HG03066 (cell line): ENCODE data around the gene CLDND2.

Experiments used
- ATAC-seq: cut with Tn5 transposase; IDR thresholded peaks from one replicate; pipeline ENCODE4 v1.9.1; 2021; ENCODE audit warnings: low read depth; ENCODE audit not compliant: unreplicated experiment

CLDND2 gene

DNA sequence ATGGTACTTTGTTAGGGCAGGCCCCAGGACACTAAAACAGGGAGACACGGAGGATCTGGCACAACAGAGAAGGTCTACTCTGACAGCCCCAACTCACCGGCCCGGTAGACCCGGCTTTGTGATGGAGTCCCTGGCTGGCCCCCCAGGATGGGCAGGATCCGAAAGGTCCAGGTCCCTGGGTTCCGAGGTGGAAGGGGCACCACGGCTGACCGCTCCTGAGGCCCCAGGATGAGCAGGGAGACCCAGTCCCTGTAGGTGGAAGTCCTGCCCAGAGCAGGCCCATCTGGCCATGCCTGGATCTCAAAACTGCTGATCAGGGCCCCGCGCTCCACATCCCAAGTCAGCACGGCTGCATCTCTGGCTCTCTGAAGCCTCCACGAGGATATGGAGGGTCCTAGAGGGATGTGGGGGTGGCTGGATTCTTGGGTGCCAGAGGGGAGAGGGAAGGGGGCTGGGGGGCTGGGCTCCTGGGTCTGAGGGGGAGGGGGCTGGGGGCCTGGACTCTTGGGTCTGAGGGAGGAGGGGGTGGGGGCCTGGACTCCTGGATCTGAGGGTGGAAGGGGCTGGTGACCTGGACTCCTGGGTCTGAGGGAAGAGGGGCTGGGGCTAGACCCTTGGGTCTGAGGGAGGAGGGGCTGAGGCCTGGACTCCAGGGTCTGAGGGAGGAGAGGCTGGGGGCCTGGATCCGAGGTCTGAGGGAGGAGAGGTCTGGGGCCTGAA is 31.5 kb downstream of the CLDND2 start:
- ATAC-seq: no peak

DNA sequence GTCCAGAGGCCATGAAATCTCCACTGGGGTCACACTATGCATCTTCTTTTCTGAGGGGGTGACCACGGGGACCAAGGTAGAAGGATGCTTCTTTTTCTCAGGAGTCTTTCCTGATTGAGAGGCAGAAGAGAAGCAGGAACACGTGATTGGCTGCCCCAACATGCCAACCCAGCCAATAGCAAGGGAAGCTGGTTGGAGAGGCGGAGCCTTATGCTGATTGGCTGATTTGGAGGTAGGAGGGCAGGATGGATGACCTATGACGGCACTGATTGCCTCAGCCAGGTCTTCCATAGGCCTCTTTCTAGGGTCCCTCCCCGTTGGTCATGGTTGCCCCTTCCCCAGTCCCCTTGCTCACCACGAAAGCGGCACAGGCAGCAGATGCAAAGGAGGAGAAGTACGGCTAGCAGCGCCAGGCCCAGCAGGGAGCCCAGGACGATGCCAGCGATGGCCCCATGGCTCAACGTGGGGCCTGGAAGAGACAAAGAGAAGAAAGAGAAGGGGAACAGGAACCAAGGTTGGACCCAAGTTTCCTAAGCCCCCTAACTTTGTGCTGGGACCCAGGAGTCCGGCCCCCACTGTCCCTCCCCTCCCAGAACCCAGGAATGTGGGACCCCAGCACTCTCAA is 34.9 kb downstream of the CLDND2 start:
- ATAC-seq: no peak

DNA sequence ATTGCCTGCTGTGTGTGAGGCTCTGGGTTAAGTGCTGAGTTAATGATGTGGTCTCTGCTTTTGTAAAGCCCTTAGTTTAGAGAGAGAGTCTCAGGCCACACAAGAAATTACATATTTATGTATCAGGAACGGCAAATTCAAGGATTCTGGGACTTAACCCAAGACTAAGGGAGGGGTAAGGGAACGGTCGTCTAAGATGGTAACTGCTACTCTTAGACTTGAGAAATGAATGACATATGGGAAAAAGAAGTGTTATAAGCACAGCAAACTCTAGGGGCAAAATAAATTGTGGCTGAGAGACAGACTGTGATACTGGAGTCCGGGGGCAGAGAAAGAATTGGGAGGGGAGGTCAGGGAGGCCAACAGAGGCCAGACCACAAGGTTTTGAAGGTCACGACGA is 37.1 kb downstream of the CLDND2 start:
- ATAC-seq: no peak

DNA sequence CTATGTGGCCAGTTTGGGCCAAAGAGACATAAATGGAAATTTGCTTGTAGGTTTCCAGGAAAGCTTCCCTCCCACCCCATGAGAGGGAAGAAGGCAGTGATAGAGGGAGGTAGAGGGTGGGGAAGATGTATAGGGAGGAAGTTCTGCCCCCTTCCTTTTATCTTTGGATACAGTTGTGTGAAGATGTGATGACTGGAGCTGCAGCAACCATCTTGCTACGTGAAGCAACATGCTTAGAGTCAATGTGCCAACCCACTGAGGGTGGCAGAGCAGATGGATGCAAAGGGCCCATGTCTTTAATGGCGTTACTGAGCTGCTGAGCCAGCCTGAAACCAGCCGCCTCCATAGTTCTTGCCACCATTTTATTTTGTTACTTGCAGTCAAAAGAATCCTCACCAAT is 37.6 kb downstream of the CLDND2 start:
- ATAC-seq: no peak

DNA sequence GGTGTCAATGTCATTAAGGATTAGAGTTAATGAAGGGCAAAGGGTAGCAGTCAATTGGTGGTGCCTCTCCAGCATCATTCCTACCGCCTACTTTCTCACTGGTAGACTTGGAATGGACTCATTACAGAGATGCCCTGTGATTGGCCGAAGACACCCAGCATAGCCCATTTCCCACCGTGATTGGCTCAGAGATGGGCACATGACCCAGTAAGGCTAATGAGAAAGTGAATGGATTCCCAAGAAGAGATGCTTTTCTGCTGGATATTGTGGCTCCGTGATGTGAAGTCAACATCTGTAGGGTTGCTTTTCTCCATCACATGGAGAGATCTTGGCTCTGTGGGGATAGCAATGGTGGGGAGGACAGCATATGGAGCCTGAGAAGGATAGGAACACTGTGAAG is 38.4 kb downstream of the CLDND2 start:
- ATAC-seq: no peak

DNA sequence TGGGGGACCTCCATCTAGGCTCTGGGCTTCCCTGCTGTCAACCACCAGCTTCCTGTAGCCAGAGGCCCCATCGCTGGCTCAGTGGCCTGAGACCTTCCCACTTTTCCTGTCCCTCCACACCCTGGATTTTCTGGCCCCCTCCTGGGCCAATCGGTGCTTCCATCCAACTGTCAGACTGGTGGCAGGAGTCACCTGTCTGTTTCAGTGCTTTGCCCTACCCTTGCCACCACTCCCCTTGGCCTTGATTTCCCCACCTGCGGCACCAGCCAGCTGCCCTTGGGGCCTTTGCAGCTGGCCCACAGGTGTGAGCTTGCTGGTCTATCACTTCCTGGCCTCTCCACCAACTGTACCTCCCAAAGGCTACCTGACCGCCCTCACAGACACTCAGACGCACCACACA is 39.4 kb downstream of the CLDND2 start:
- no peak for ATAC-seq

DNA sequence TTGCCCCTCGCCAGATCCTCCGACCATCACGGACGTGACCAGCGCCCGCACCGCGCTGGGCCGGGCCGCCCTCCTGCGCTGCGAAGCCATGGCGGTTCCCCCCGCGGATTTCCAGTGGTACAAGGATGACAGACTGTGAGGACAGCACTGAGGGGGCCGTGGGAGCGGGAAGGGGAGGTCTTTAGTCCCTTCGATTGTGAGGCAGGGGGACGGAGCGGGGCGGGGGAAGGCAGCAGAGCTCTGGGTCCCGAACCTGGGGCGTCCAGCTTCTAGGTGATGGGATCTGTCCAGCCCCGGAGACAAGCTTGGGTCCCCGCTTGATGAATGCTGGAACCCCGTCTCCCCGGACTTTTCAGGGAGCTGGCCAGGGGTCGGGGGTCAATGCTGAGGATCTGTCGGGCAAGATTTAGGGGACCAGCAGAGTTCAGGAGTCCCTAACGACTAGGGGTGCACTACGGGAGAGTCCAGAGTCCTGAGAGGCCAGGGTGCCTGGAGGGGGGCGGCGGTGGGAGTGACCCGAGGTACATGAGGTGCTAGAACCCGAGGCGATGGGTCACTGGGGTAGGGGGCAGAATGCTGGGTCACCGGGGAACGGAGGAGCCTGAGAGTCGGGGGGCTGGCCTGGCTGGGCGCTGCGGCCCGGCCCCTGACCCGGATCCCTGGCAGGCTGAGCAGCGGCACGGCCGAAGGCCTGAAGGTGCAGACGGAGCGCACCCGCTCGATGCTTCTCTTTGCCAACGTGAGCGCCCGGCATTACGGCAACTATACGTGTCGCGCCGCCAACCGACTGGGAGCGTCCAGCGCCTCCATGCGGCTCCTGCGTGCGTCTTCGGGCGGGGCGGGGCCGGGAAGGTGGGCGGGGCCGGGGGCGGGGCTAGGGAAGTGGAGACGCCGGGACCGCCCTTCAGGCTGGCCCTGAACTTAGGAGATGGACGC is 41.5 kb downstream of the CLDND2 start:
- no peak for ATAC-seq

DNA sequence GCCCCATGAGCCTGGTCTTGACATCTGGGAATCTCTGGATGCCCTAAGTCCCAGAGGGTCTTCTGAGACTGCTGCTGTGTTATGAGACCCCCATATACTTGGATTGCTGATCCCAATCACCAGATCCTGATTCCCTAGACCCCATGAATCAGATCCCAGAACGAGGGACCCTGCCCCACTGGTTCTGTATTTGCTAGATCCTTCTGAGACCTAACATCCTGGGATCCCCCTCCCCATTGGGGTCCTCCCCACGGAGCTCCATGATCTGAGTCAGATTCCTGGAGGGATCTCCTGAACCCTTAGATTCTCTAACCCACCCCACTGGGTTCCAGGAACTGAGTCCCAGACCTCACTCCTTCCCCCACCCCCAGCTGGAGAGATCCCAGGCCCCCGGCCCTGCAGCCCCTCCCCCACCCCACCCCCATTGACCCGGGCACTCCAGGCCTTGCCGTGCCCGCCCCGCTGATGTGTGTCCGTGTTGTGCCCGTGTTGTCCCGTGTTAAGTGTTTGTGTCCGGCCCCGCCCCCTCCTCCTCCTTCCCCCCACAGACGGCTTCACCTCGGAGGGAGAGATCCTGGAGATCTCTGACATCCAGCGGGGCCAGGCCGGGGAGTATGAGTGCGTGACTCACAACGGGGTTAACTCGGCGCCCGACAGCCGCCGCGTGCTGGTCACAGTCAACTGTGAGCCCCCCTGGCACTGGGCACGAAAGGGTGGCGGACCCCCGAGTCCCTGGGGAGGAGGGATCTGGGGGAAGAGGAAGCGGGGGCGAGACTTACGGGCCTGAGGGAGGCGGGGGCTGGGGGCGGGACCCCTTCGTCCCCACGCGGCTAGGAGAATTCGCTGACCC is 42.4 kb downstream of the CLDND2 start:
- ATAC-seq: no peak

DNA sequence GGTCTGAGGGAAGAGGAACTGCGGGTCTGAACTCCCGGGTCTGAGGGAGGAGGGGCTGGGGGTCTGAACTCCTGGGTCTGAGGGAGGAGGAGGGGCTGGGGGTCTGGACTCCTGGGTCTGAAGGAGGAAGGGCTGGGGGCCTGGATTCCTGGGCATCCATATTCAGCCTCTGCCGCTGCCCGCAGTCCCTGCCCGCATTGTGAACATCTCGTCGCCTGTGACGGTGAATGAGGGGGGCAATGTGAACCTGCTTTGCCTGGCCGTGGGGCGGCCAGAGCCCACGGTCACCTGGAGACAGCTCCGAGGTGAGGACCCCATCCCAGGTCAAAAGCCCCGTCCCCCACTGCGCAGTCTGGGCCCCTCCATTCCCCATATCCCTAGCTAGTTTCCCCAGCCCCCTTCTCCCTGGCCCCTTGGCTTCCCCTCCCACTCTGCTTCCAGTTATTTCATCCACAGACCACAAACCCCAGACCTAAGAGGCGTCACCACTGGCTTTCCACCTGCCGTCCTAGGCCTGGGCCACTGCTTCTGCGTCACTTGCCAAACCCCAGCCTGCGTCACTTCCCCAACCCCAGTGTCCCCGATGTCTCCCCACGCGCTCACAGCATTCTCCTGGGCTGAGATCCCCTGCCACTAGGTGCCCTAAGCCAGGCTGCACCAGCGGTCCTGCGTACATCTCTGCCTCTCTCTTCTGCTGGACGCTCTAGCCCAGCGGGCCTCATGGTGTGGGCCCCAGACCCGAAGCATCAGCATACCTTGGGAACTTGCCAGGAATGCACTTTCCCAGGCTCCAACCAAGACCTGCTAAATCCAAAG is 43.4 kb downstream of the CLDND2 start:
- ATAC-seq: no peak

DNA sequence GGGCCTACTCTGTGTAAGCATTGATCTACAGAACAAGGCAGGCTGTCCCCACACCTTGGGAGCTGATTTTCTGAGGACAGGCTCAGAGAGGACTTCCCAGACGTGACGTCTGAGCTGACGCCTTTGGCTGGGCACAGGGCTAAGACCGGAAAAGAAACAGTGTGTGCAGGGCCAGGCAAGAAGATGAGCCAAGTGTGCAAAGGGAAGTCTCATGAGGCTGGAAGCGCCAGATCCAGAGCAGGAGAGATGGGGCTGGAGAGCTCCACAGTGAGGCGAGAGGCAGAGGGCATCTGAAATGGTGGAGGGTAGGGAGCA is 44.7 kb downstream of the CLDND2 start:
- no peak for ATAC-seq

DNA sequence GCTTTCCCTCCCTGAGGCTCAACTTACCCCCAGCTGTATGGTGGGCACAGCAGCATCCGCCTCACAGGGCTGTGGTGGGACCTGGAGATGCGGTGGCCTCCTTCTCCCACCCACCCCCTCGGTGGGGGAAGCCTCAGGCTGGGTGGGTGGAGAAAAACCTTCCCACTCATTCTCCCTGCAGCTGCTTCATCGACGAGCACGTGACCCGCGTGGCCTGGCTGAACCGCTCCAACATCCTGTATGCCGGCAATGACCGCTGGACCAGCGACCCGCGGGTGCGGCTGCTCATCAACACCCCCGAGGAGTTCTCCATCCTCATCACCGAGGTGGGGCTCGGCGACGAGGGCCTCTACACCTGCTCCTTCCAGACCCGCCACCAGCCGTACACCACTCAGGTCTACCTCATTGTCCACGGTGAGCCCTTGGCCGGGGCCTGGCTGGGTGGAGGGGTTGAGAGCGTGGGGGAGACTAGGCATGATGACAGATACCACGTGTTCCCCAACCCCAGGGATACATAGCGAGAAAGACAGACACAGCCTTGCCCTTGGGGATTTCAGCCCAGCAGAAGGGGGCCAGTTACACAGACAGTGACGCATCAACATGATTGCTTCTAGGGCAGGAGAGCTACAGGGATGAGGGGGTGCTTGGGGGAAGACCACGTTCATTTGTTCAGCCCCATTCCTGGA is 45.2 kb downstream of the CLDND2 start:
- ATAC-seq: no peak

DNA sequence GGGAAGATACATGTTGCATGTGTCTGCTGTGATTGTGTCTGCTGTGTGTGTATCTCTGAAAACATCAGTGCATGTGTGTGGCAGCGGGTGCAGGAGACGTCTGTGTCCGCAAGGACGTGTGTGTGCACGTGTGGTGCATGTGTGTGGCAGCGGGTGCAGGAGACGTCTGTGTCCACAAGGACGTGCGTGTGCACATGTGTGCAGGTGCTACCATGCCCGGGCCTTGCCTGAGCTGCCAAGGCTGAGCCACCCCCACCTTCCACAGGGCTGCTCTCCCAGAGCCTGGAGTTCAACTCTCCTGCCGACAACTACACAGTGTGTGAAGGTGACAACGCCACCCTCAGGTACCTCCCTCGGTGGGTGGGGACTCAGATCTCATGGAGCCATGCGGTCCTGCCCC is 47.0 kb downstream of the CLDND2 start:
- ATAC-seq: no peak

DNA sequence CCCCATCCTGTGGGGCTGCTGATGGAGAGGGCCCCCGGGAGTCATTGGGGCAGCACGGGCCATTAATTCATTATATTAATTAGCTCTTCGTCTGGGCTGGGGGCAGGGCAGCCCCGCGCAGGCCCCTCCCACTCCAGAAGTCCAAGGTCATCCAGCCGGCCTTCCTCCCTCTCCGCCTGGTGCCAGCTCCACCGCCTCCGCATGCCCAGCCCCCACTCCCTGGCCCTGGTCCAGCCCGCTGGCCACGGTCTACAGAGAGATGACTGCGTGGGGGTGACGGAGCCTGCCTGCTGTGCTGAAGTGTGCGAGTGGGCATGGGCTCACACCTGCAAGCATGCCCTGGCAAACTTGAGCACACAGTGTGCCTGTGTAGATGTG is 48.5 kb downstream of the CLDND2 start:
- no peak for ATAC-seq

DNA sequence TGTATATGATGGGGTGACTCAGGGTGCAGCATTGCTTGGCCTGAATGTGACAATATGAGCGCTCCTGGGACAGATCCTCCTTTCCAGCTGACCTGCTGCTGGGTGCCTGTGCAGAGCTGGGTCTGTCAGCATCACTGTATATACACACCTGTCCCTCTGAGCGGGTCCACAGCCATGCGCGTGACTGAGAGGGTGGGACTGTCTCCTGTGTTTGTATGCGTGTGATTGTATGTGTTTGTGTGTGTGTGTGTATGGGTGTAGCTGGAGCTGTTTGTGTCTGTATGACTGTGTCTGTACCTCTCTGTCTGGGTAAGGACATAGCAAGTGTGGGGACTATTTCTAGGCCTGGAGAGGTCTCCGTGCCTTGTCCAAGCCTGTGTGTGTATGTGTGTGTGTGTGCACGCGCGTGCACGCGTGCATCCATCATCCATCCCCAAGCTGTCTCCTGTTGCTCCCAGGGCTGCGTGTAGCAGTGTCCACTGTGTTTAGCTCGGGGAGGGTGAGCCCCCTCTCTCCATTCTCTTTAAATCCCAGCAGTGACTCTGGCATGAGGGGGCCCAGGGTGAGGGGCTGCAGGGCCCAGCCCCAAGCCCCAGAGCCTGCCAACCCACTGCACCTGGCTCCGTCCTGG is 49.0 kb downstream of the CLDND2 start:
- no peak for ATAC-seq

DNA sequence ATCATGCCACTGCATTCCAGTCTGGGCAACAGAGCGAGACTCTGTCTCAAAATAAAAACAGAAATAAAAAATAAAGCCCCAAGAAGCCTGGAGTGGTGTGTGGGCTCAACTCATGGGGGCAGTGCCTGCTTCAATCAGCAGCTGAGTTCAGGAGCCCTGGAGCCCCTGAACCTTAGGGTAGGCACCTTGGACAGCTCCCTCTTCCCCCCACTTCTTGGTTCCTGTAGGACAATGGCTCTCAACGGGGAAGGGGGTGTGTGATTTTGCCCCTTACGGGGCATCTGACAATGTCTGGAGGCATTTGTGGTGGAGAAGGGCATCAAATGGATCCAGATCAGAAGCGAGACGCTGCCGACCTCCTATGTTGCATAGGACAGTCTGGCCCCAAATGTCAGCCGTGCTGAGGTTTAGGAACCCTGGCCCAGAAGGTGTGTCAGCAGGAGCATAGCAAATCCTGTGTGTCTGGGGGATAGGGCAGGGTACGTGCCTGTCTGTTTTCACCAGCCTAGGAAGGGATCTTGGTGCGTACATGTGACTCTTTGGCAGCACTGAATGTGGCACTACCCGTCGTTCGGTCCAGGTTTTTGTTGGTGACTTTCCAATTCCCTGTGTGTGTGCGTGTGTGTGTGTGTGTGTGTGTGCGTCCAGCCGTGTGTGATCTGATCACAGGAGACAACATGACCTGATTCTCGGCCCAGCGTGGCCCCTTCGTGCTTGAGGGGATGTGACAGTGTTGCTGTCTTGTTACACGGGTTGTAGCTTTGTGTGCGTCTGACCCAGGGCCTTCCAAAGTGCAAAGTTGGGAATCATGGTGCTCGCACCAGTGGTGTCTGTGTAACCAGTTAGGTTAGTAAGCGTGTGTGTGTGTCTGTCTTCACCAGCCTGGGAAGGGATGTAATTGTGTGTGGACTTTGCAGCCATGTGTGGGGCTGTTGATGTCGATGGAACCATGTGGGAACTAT is 49.8 kb downstream of the CLDND2 start:
- no peak for ATAC-seq

DNA sequence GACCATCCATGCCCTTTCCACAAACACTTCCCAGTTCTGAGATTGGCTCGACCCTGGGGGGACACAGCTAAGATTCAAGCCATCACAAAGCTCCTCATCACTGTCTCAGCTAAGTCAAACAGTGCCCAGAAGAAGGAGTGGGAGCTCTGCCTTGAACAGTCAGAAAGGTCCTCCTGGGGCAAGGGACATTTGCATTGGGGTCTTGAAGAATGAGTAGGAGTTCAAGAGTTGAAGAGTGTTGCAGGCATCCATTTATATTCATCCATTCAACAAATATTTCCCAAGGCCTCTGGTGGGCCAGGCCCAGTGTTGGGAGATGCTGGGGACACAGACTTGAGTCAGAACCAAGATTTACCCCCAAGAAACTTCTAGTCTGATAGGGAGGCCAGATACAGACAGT is 50.8 kb downstream of the CLDND2 start:
- ATAC-seq: no peak

DNA sequence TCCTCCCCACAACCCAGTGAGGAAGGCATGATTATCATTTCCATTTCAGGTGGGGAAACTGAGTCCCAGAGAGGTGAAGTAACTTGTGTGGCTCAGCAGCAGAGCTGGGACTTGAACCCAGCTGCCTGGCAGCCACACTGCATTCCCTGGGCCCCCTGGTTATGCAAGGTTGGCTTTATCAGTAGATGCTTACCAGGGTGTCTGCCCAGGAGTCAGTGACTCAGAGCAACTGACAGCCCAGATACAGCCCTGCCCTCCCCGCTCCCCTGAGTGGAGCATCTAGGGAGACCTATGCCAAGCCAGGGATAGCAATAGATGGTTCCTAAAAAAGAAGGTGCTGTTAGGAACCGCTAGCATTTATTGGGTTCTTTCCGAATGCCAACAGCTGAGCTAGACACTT is 51.4 kb downstream of the CLDND2 start:
- ATAC-seq: no peak
